Esophagus squamous epithelium (tissue), 5 donors: ENCODE measurements around the gene NRXN2. TPM values are rescaled to one million over a fixed set of nuclear protein-coding genes. Genes with fewer than 3 reads are reported as not detected.

Experiments used
- DNase-seq: peaks from one replicate; lab custom pipeline; 2025; lab: John Stamatoyannopoulos, UW
- H3K27ac ChIP-seq, 4 donors: fragments of 200-600 bp; sonication (generic); one replicate each; pipeline ENCODE4 v1.5.1; 2016 to 2019; ENCODE audit warnings: mild to moderate bottlenecking in 1 of 4
- H3K27me3 ChIP-seq, 4 donors: fragments of 200-600 bp; sonication (generic); 1 replicate in 3 of 4; 2 replicates in 1 of 4; pipeline versions ENCODE4 v1.5.1 to v1.6.0; 2017 to 2021; ENCODE audit warnings: antibody characterized with exemption in 1 of 4
- H3K36me3 ChIP-seq, 3 donors: fragments of 200-600 bp; sonication (generic); one replicate each; pipeline ENCODE4 v1.5.1; 2016 to 2019
- H3K4me1 ChIP-seq, 3 donors: fragments of 200-600 bp; sonication (generic); one replicate each; pipeline ENCODE4 v1.5.1; 2017 to 2019
- H3K4me3 ChIP-seq, 4 donors: fragments of 200-600 bp; sonication (generic); 1 replicate in 3 of 4; 2 replicates in 1 of 4; pipeline ENCODE4 v1.5.1; 2016 to 2019; ENCODE audit warnings: mild to moderate bottlenecking in 2 of 4, moderate library complexity in 1 of 4
- H3K9me3 ChIP-seq, 3 donors: fragments of 200-600 bp; sonication (generic); one replicate each; pipeline ENCODE4 v1.5.1; 2016 to 2019
- POLR2A ChIP-seq, 4 donors: fragments of 450-650 bp; IDR thresholded peaks; one replicate each; pipeline ENCODE4 v1.6.1; 2017; ENCODE audit warnings: antibody characterized with exemption in 4 of 4, mild to moderate bottlenecking in 4 of 4, moderate library complexity in 3 of 4
- WGBS, 2 donors: methylation state at CpG; one replicate each; pipeline ENCODE4 v1.1.5; 2018; 5-methylcytosine and 5-hydroxymethylcytosine counted together
- intact Hi-C: fragments of 100-400 bp; cut with DNase I; formaldehyde crosslinking; loops from one replicate; pipeline ENCODE4 v1.15.0; 2022
- total RNA-seq, 4 donors: library from RNA; depleted of rRNA; stranded (reverse); fragments of >200 nt; gene quantifications; one replicate each; pipeline ENCODE4 v1.1.0, GENCODE V29; 2016
- TF ChIP-seq, protein P1 (sequence below), 6 experiments: fragments of 450-650 bp in 4 of 6; fragments of 200-600 bp in 2 of 6; sonication (generic) in 2 of 6; IDR thresholded peaks; one replicate each; pipeline ENCODE4 v1.5.1; 2016 to 2019; ENCODE audit warnings: antibody characterized with exemption in 6 of 6, mild to moderate bottlenecking in 4 of 6, moderate library complexity in 4 of 6
- donor health status: DM: yes; HTN: yes; CAD: no.

The NRXN2 gene
- total RNA-seq, 4 donors from 2014 or later: 0.38 TPM; not detected in 3

- TF ChIP-seq POLR2A (IDR thresholded peaks at IDR 0.05): no peak
- TF ChIP-seq, protein P1, sequence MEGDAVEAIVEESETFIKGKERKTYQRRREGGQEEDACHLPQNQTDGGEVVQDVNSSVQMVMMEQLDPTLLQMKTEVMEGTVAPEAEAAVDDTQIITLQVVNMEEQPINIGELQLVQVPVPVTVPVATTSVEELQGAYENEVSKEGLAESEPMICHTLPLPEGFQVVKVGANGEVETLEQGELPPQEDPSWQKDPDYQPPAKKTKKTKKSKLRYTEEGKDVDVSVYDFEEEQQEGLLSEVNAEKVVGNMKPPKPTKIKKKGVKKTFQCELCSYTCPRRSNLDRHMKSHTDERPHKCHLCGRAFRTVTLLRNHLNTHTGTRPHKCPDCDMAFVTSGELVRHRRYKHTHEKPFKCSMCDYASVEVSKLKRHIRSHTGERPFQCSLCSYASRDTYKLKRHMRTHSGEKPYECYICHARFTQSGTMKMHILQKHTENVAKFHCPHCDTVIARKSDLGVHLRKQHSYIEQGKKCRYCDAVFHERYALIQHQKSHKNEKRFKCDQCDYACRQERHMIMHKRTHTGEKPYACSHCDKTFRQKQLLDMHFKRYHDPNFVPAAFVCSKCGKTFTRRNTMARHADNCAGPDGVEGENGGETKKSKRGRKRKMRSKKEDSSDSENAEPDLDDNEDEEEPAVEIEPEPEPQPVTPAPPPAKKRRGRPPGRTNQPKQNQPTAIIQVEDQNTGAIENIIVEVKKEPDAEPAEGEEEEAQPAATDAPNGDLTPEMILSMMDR (IDR thresholded peaks at IDR 0.05): no peak
- no peak for DNase-seq
- no peak overlapping the region for H3K27ac ChIP-seq
- peaks cover 0 to 15% (median 10%) of the 10 kb centered on the region in 3 donors for H3K9me3 ChIP-seq
- H3K27me3 ChIP-seq: no peaks in the 10 kb centered on the region
- WGBS, 2 donors: 88% methylated on average over 7 of the region's 9 CpGs; no CpG with 5 or more reads in 1 of the 2 donors
- intact Hi-C loops: no loop called here
- H3K4me3 ChIP-seq: no peak overlapping the region
- no peaks in the 10 kb centered on the region for H3K4me1 ChIP-seq
- H3K36me3 ChIP-seq: no peaks in the 10 kb centered on the region
Observed at GRCh38 chr11:64592656-64593055, 130.3 kb downstream of the NRXN2 start.

GRCh38 chr11:64592234-64592615, 130.8 kb downstream of the NRXN2 start:
- DNase-seq: no peak
- H3K36me3 ChIP-seq: no peaks in the 10 kb centered on the region
- intact Hi-C loops: no loop called here

DNA sequence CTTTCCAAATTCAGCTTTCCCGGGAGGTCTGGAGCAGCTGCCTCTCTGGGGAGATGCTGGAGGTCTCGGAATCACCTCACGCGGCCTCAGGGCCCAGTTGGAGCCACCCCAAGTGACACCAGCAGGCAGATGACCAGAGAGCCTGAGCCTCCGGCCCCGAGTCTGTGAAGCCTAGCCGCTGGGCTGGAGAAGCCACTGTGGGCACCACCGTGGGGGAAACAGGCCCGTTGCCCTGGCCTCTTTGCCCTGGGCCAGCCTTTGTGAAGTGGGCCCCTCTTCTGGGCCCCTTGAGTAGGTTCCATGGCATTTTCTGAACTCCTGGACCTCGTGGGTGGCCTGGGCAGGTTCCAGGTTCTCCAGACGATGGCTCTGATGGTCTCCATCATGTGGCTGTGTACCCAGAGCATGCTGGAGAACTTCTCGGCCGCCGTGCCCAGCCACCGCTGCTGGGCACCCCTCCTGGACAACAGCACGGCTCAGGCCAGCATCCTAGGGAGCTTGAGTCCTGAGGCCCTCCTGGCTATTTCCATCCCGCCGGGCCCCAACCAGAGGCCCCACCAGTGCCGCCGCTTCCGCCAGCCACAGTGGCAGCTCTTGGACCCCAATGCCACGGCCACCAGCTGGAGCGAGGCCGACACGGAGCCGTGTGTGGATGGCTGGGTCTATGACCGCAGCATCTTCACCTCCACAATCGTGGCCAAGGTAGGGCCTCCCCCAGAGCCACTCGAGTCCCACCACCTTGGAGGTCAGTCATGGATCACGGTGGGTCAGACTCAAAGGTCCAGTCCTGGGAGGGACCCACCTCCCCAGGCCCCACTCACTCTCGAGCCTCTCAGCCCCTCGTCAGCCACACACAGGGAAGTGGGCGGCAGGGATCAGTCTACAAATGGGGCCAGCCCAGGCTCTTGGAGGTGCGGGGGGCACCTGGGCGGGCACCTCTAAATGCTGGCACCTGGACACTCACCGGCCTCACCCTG, 131.5 kb downstream of the NRXN2 start:
- no peak overlapping the region for H3K27ac ChIP-seq
- H3K27me3 ChIP-seq: no peaks in the 10 kb centered on the region
- intact Hi-C loops: no loop called here
- no peak for DNase-seq
- no peak overlapping the region for H3K4me3 ChIP-seq
- no peaks in the 10 kb centered on the region for H3K4me1 ChIP-seq
- 80 to 87% methylated on average over 10 to 15 of the region's 36 CpGs for WGBS, 2 donors
- H3K9me3 ChIP-seq: peaks cover 0 to 15% (median 10%) of the 10 kb centered on the region in 3 donors
- no peaks in the 10 kb centered on the region for H3K36me3 ChIP-seq
- no peak for TF ChIP-seq POLR2A (IDR thresholded peaks at IDR 0.05)
- TF ChIP-seq, protein P1 (IDR thresholded peaks at IDR 0.05): no peak

More at GRCh38 chr11:64592234-64592615, 130.8 kb downstream of the NRXN2 start:
- Histone ChIP-seq H3K27ac (no peak overlapping the region), H3K27me3 (no peaks in the 10 kb centered on the region), H3K4me1 (no peaks in the 10 kb centered on the region), H3K9me3 (peaks cover 0 to 15% (median 10%) of the 10 kb centered on the region in 3 donors), H3K4me3 (no peak overlapping the region)
- whole genome bisulfite sequencing, 2 donors: 60% methylated on average over 1 of the region's 3 CpGs; no CpG with 5 or more reads in 1 of the 2 donors
- TF ChIP-seq, protein P1 (IDR thresholded peaks at IDR 0.05): no peak
- TF ChIP-seq POLR2A (IDR thresholded peaks at IDR 0.05): no peak

GRCh38 chr11:64590763-64591221, 132.2 kb downstream of the NRXN2 start, which contains the start of gene SLC22A12:
Gene SLC22A12 (plus strand): TSS chr11:64591220. CDS start chr11:64591557, 337 bp downstream.
- Histone ChIP-seq H3K4me1 (no peaks in the 10 kb centered on the region), H3K9me3 (peaks cover 0 to 15% (median 10%) of the 10 kb centered on the region in 3 donors), H3K27ac (no peak within 1 kb of the TSS), H3K4me3 (no peak within 1 kb of the TSS), H3K36me3 (no peaks in the 10 kb centered on the region), H3K27me3 (no peaks in the 10 kb centered on the region)
- 80 to 87% methylated on average over 10 to 14 of the region's 14 CpGs for WGBS, 2 donors
- TF ChIP-seq, protein P1 (IDR thresholded peaks at IDR 0.05): no peak
- no peak for TF ChIP-seq POLR2A (IDR thresholded peaks at IDR 0.05)
- intact Hi-C loops: no loop called here
- DNase-seq: no peak

- Histone ChIP-seq H3K4me3 (no peak overlapping the region), H3K36me3 (no peaks in the 10 kb centered on the region), H3K27ac (no peak overlapping the region), H3K9me3 (peaks cover 0 to 15% (median 10%) of the 10 kb centered on the region in 3 donors), H3K4me1 (no peaks in the 10 kb centered on the region), H3K27me3 (peaks cover 0 to 4% (median 0%) of the 10 kb centered on the region in 4 donors)
- TF ChIP-seq POLR2A (IDR thresholded peaks at IDR 0.05): no peak
- TF ChIP-seq, protein P1 (IDR thresholded peaks at IDR 0.05): no peak
- WGBS, 2 donors: 86% methylated on average over 2 of the region's 2 CpGs
- intact Hi-C loops: no loop called here
- DNase-seq: no peak
Observed at GRCh38 chr11:64588701-64589100, 134.3 kb downstream of the NRXN2 start.
